ENCODE data around the gene ACTG1. TPM values are rescaled to one million over a fixed set of nuclear protein-coding genes. Genes with fewer than 3 reads are reported as not detected.

ACTG1 gene
- total RNA-seq, 1 experiment from 2014 or later: 3,455 TPM

DNA sequence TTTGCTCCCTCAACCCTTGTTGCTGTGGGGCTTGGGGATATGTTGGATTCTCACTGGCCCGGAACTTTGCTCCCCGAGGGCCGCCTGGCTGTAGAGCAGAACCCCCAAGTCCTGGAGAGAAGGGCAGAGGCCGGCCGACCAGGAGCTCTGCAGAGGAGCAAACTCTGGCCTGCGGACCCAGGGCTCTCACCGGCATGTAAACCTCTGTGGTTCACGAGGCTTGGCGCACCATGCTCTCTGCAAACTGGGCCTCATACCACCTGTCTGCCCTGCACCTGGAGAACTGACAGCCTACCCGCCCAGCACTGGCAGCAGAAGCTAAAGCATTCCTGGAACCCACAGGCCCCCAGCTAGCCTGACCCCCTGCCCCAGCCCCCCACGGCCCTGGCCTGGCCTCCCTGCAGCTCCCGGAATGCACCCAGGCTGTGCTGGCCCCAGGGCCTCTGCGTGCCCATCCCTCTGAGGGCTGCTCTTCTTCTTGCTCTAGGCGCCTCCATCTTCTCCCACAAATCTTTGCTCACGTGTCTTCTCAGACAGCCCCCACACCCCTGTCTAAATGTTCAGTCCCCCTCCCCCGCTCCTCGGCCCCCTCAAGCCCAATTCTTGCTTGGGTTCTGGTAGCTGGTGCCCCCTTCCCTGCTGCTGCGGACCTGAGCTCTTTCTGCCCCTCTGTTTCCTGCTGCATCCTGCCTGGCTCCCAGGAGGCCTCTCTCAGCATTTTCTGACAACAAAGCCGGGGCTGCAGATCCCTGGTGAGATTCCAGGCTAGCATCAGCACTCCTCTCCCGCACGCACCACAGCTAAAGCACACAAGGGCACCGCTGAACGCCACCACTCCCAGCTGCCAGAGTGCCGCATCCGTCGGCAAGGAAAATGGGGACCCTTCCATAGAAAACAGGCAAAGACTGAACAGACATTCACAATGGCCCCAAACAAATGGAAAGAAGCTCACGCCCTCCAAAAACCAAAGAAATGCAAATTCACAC, 23.3 kb downstream of the ACTG1 start:
- Mint-ChIP-seq H3K27me3 (ENCODE audit: low read depth) (peaks cover 54% of the 10 kb centered on the region), H3K4me1 (peaks cover 33% of the 10 kb centered on the region), H3K9me3 (no peaks in the 10 kb centered on the region), H3K4me3 (peak overlapping the region; percentile 43), H3K36me3 (no peaks in the 10 kb centered on the region), H3K27ac (peak overlapping the region; percentile 77)
- DNase-seq (ENCODE audit: low spot score): no peak
- CTCF ChIA-PET: interaction anchor here (0.5 to 1.8 kb wide), 13 partner anchors 15 to 316 kb away, joined by 3 to 10 read pairs (median 4); partner anchors contain the start of gene BAHCC1
- TF ChIP-seq SOX15 (CRISPR knock-in tag; IDR thresholded peaks at IDR 0.05): no peak
- TF ChIP-seq ZNF423 (CRISPR knock-in tag; IDR thresholded peaks at IDR 0.05): peak; percentile 54; the same call in 1 of the 2 replicates
- no peak for TF ChIP-seq ZNF416 (CRISPR knock-in tag; IDR thresholded peaks at IDR 0.05)
- POLR2A ChIA-PET: interaction anchor here (0.6 to 4.1 kb wide), 6 partner anchors 13 to 95 kb away, joined by 3 to 38 read pairs (median 4); partner anchors contain the start of gene ACTG1
- ATAC-seq: peak; percentile 22

DNA sequence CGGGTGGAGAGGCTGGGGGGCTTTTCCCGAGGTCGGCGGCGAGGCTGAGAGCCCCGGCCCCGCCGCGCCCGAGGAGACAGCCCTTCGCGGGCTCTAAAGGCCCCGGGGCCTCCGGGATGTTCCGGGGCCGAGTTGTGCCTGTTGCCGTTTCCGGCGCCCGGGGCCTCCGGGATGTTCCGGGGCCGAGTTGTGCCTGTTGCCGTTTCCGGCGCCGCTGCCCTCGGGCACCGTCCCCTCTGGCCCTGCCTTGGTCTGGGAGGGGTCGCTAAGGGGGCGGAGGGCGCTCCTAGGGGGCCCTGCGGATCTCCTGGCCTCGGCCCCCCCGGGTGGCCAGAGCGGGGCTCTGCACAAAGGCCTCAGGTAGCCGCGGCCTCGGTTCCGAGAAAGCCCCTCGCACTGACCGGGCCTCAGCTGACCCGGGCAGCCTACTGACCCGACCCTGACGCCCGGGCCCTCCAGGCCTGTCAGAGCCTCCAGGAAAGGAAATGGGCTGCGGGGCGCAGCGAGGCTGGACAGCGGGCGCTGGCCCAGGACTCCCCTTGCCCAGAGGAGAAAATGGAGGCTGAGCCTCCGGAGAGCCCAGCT, 24.2 kb downstream of the ACTG1 start:
- peaks cover 54% of the 10 kb centered on the region for H3K27me3 Mint-ChIP-seq (ENCODE audit: low read depth)
- ChIA-PET CTCF (interaction anchor here (1.0 to 1.8 kb wide), 3 partner anchors 35 to 93 kb away, joined by 3 to 10 read pairs (median 6); partner anchors contain the start of gene BAHCC1), POLR2A (interaction anchor here (0.8 to 1.8 kb wide), 2 partner anchors 24 to 94 kb away, joined by 4 to 11 read pairs; partner anchors contain the start of gene ACTG1)
- DNase-seq (ENCODE audit: low spot score): no peak
- peaks cover 33% of the 10 kb centered on the region for H3K4me1 Mint-ChIP-seq
- no peaks in the 10 kb centered on the region for H3K36me3 Mint-ChIP-seq
- H3K27ac Mint-ChIP-seq: no peak overlapping the region
- H3K4me3 Mint-ChIP-seq: no peak overlapping the region
- H3K9me3 Mint-ChIP-seq: no peaks in the 10 kb centered on the region
- TF ChIP-seq CREM (CRISPR knock-in tag; IDR thresholded peaks at IDR 0.05): no peak
- TF ChIP-seq ARID4B (CRISPR knock-in tag; IDR thresholded peaks at IDR 0.05; ENCODE audit: borderline replicate concordance): 0 out of 2 replicates have a peak, but pooled peaks have one; percentile 21
- no peak for ATAC-seq

DNA sequence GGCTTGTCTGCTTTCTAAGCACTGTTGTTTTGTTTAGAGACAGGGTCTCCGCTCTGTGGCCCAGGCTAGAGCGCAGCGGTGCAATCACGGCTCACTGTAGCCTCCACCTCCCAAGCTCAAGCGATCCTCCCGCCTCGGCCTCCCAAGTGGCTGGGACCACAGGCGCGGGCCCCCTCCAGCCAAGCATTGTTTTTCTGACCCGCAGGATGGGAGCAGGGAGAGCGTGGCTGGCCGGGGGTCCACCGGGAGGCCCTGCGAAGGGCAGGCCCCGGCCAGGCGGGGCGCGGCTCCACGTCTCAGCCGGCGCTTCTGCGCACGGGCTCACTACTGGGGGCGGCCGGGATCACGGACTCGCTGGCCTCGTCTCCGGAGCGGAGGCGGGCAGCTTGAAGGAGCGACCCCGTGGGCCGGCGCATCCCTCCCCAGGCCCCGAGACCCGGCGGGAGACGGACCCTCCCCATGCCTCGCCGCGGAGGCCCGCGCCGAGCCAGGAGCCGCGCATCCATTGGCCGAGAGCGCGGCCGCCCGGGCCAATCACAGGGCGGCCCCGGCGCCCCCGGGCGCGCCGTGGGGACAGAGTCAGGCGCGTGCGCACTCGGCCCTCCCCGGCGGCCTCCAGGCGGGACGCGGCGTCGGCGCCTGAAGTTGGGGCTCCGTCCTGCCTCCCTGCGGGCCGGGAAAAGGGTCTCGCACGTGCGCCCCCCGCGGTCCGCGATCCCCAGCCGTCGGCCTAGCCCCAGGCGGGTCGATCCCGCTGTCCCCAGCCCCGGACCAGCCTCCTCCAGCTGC, 24.9 kb downstream of the ACTG1 start:
- ChIA-PET CTCF (no interaction called here), POLR2A (no interaction called here)
- H3K9me3 Mint-ChIP-seq: no peaks in the 10 kb centered on the region
- H3K27me3 Mint-ChIP-seq (ENCODE audit: low read depth): peaks cover 54% of the 10 kb centered on the region
- H3K36me3 Mint-ChIP-seq: no peaks in the 10 kb centered on the region
- H3K27ac Mint-ChIP-seq: no peak overlapping the region
- peak; percentile 69 for DNase-seq (ENCODE audit: low spot score)
- H3K4me3 Mint-ChIP-seq: peak overlapping the region; percentile 25; the same call in 1 of the 2 replicates
- peaks cover 33% of the 10 kb centered on the region for H3K4me1 Mint-ChIP-seq
- peak; percentile 53 for ATAC-seq
- peak; percentile 65 for TF ChIP-seq FOXK1 (CRISPR knock-in tag; IDR thresholded peaks at IDR 0.05)
- TF ChIP-seq TEAD1 (CRISPR knock-in tag; IDR thresholded peaks at IDR 0.05): peak; percentile 34; the same call in 1 of the 2 replicates
- TF ChIP-seq JUN (CRISPR knock-in tag; IDR thresholded peaks at IDR 0.05): 0 out of 2 replicates have a peak, but pooled peaks have one; percentile 17
- TF ChIP-seq JAZF1 (CRISPR knock-in tag; IDR thresholded peaks at IDR 0.05): no peak
- 0 out of 2 replicates have a peak, but pooled peaks have one; percentile 59 for TF ChIP-seq MYBL2 (CRISPR knock-in tag; IDR thresholded peaks at IDR 0.05)
- TF ChIP-seq, protein P1, sequence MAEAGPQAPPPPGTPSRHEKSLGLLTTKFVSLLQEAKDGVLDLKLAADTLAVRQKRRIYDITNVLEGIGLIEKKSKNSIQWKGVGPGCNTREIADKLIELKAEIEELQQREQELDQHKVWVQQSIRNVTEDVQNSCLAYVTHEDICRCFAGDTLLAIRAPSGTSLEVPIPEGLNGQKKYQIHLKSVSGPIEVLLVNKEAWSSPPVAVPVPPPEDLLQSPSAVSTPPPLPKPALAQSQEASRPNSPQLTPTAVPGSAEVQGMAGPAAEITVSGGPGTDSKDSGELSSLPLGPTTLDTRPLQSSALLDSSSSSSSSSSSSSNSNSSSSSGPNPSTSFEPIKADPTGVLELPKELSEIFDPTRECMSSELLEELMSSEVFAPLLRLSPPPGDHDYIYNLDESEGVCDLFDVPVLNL (CRISPR knock-in tag; IDR thresholded peaks at IDR 0.05; ENCODE audit: borderline replicate concordance, low read depth): no peak
- TF ChIP-seq USF2 (CRISPR knock-in tag; IDR thresholded peaks at IDR 0.05): 0 out of 2 replicates have a peak, but pooled peaks have one; percentile 34
- 0 out of 2 replicates have a peak, but pooled peaks have one; percentile 24 for TF ChIP-seq ZBTB21 (CRISPR knock-in tag; IDR thresholded peaks at IDR 0.05; ENCODE audit: borderline replicate concordance)
- TF ChIP-seq, protein P2, sequence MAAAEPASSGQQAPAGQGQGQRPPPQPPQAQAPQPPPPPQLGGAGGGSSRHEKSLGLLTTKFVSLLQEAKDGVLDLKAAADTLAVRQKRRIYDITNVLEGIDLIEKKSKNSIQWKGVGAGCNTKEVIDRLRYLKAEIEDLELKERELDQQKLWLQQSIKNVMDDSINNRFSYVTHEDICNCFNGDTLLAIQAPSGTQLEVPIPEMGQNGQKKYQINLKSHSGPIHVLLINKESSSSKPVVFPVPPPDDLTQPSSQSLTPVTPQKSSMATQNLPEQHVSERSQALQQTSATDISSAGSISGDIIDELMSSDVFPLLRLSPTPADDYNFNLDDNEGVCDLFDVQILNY (CRISPR knock-in tag; IDR thresholded peaks at IDR 0.05): peak; percentile 69
- TF ChIP-seq MLX (CRISPR knock-in tag; IDR thresholded peaks at IDR 0.05): no peak

Data from WTC11 (cell line).